Left ventricle myocardium inferior (tissue), 1 donor: ENCODE results near the gene PPP5C. TPM values are rescaled to one million over a fixed set of nuclear protein-coding genes. Genes with fewer than 3 reads are reported as not detected.
"Not testable (repeated sequence)": the region's sequence is repeated elsewhere in the genome, so short reads cannot be mapped to it uniquely, and the experiment has no call there.

Experiments
- DNase-seq: peaks from one replicate; pipeline ENCODE4 v3.0.0-alpha.2; 2020
- H3K27ac ChIP-seq: fragments of 200-600 bp; replicated peaks from 2 replicates; pipeline ENCODE4 v1.8.0; 2021
- H3K27me3 ChIP-seq: fragments of 200-600 bp; 2 replicates; pipeline ENCODE4 v1.8.0; 2021; ENCODE audit warnings: low read depth
- H3K36me3 ChIP-seq: fragments of 200-600 bp; 2 replicates; pipeline ENCODE4 v1.8.0; 2021
- H3K4me1 ChIP-seq: fragments of 200-600 bp; 2 replicates; pipeline ENCODE4 v1.8.0; 2021
- H3K4me3 ChIP-seq: fragments of 200-600 bp; 2 replicates; pipeline ENCODE4 v1.8.0; 2021; ENCODE audit warnings: mild to moderate bottlenecking, moderate library complexity
- H3K9me3 ChIP-seq: fragments of 200-600 bp; replicated peaks from 2 replicates; pipeline ENCODE4 v1.8.0; 2021
- intact Hi-C: fragments of 100-400 bp; cut with micrococcal nuclease; formaldehyde crosslinking; loops from one replicate; pipeline ENCODE4 v1.11.0; 2022
- total RNA-seq: library from RNA; stranded (reverse); fragmentation: NEBNext Ultra II Directional; extraction: Animal tissue kit (Norgen Biotek cat#: 25700); gene quantifications from one replicate; pipeline ENCODE4 v1.2.1, GENCODE V29; 2021
- TF ChIP-seq, protein P1 (sequence below): fragments of 200-600 bp; IDR thresholded peaks from 2 replicates; pipeline ENCODE4 v1.8.0; 2021; ENCODE audit warnings: antibody characterized with exemption, mild to moderate bottlenecking, borderline replicate concordance
- donor health status: DM: no; HTN: yes; CAD: no; lungs with severe emphysema.

The PPP5C gene
- total RNA-seq, 1 donor from 2014 or later: 70.8 TPM

DNA sequence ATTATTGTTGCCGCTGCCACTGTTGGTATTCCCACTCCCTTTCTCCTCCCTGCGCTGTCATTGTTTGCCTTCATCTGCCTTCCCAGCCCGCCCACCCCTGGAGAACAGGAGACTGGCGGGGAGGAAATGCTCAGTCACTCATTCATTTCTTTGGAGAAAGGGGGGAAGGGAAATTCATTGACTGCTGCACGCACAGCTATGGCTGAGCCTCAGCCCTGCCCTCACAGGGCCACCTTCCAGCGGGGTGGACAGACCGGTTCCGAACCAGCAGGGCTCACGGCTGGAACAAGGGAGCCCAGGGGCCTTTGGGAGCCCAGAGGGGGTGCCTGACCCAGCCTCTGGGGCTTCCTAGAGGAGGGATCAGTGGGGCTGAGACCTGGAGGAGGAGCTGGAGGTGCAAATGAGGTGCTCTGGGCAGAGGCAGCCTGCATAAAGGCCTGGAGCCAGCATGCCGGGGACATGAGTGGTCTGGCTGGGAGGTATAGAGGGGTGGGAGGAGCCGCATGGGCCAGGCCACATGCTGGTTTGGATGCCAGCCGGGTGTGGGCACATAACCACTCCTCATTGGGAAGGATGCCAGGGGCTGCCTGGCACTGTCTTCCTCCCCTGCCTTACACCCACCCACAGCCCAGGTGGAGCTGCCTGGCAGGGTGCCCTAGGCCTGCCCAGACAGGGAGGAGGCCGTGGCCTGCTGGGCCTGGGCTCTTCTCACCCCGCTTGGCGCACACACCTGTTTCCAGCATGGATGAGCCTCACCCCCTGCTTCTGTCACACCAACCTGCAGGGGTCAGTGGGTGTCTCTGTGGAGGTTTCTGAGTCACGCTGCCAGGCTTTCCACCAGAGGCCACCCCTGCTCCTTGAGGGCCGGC, 26.8 kb downstream of the PPP5C start:
- intact Hi-C loops: no loop called here
- no peaks in the 10 kb centered on the region for H3K27me3 ChIP-seq
- no peaks in the 10 kb centered on the region for H3K9me3 ChIP-seq
- DNase-seq: peak; percentile 85
- H3K36me3 ChIP-seq: peaks cover 17% of the 10 kb centered on the region
- TF ChIP-seq, protein P1, sequence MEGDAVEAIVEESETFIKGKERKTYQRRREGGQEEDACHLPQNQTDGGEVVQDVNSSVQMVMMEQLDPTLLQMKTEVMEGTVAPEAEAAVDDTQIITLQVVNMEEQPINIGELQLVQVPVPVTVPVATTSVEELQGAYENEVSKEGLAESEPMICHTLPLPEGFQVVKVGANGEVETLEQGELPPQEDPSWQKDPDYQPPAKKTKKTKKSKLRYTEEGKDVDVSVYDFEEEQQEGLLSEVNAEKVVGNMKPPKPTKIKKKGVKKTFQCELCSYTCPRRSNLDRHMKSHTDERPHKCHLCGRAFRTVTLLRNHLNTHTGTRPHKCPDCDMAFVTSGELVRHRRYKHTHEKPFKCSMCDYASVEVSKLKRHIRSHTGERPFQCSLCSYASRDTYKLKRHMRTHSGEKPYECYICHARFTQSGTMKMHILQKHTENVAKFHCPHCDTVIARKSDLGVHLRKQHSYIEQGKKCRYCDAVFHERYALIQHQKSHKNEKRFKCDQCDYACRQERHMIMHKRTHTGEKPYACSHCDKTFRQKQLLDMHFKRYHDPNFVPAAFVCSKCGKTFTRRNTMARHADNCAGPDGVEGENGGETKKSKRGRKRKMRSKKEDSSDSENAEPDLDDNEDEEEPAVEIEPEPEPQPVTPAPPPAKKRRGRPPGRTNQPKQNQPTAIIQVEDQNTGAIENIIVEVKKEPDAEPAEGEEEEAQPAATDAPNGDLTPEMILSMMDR: no peak
- H3K27ac ChIP-seq: peak overlapping the region; percentile 74
- H3K4me1 ChIP-seq: peaks cover 60% of the 10 kb centered on the region
- no peak overlapping the region for H3K4me3 ChIP-seq

DNA sequence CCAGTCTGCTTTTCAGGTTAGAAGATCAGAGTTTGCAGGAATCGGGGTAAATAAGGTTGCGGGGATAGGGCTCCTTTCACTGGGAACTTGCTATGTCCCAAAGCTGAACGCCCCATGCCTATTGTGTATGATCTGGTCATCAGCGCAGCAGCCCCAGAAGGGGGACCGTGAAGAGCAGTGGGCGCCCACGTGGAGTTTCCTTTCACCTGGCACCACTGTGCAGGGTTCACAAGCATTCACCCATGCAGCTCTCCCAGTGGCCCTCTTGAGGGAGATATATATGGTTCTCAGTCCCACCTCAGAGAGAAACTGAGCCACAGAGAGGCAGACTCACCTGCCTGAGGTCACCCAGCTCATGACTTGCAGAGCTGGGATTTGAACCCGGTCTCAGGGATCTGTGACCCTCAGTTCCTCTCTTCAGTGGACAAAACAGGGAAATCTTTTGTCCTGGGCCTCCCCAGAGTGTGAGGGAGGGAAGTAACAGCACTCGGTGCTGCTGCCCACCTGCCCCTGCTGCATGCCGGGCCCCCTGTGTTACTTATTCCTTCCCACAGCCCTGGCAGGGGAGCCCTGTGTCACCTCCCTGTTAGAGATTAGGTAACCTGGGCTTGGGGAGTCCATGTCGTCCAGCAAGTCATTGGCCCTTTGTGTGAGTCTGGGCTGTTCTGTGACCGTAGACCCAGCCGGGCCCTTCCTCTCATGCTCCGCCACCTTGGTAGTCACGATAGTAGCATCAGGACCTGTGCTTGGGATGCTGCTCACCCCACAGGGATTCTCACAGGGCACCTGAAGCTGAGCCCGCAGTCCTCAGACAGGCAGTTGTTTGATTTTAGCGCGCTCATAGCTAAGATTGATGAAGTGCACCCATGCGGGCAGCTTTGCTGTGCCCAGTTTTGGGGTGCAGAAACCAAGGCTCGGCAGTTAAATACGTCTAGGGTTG, 27.9 kb downstream of the PPP5C start:
- no peaks in the 10 kb centered on the region for H3K27me3 ChIP-seq
- intact Hi-C loops: no loop called here
- peak overlapping the region; percentile 74 for H3K27ac ChIP-seq
- no peaks in the 10 kb centered on the region for H3K9me3 ChIP-seq
- no peak overlapping the region for H3K4me3 ChIP-seq
- H3K4me1 ChIP-seq: peaks cover 68% of the 10 kb centered on the region
- DNase-seq: no peak
- H3K36me3 ChIP-seq: peaks cover 23% of the 10 kb centered on the region
- TF ChIP-seq, protein P1: no peak

DNA sequence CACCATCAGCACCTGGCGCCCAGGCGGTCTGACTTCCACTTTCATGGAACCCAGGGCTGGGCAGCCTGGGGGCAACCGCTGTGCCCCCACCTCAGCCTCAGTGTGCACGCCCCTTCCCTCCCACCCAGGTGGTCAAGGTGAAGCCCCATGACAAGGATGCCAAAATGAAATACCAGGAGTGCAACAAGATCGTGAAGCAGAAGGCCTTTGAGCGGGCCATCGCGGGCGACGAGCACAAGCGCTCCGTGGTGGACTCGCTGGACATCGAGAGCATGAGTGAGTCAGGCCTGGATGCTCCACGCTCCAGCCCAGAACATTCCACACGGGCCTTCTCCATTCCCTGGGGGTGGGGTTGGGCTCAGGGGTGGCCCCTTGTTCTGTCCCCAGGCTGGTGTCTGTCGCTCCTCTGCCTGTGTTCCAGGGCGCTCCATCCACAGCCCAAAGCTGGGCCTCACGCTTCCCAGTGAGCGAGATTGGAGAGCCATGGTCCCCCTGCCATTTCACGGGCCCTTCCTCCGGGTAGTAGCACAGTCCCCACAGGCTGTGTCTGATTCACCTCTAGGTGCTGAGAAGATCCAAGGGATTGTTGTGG, 28.7 kb downstream of the PPP5C start:
- DNase-seq, H3K27ac ChIP-seq, H3K27me3 ChIP-seq, H3K9me3 ChIP-seq, intact Hi-C loops, H3K4me3 ChIP-seq: not testable (repeated sequence)
- H3K4me1 ChIP-seq: peaks cover 76% of the 10 kb centered on the region
- peaks cover 23% of the 10 kb centered on the region for H3K36me3 ChIP-seq

DNA sequence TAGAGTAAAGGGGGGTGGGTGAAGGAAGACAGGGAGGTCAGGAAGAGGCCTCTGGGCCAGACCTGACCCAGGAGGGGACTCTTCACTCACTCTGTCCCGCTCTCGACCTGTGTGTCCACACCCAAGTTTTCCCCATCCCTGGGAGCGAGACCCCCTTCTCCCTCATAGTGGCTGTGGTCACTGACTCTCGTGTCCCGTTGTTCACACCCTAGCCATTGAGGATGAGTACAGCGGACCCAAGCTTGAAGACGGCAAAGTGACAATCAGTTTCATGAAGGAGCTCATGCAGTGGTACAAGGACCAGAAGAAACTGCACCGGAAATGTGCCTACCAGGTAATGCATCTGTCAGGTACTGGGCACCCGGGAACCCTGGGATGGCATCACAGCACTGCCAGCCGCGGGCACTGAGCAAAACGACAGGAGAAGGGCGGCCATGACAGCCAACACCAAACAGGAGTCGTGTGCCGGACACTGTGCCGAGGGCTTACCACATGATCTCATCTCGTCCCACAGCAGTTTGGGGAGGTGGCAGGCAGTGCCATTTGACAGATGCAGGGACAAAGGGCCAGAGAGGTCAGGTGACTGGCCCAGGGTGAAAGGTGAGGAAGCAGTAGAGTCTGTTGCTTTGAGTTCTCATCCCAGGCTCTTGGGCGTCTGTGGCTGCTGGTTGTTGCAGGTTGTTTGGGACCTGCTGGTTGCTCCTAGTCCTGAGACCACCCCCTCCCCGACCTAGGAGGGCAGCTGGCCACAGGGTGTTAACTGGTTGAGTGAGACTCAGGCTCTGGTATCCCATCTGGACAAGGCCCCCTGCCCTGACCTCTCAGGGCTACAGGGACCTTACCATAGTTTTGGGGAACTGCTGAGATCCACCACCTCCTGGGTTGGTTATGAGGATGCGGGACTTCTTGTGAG, 29.6 kb downstream of the PPP5C start:
- TF ChIP-seq, protein P1: no peak
- DNase-seq: no peak
- Histone ChIP-seq H3K27ac (no peak overlapping the region), H3K27me3 (no peaks in the 10 kb centered on the region), H3K4me1 (peaks cover 71% of the 10 kb centered on the region), H3K4me3 (no peak overlapping the region), H3K9me3 (no peaks in the 10 kb centered on the region), H3K36me3 (peaks cover 24% of the 10 kb centered on the region)
- intact Hi-C loops: no loop called here

DNA sequence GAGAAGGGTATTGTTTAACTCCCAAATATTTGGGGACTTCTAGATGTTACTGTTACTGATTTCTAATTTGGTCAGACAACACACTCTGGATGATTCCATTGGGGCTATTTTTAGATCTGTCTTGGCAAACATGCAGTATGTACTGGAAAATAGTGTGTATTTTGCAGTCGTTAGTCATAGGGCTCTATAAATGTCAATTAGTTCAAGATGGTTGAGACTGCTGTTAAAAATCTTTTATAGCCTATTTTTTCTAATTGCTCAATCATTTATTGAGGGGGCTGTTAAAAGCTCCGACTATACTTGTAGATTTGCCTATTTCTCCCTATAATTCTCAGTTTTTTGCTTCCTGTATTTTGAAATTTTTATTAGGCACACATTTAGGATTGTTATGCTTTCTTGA, 31.4 kb downstream of the PPP5C start:
- TF ChIP-seq, protein P1: no peak
- no peak for DNase-seq
- intact Hi-C loops: no loop called here
- Histone ChIP-seq H3K4me3 (no peak overlapping the region), H3K4me1 (peaks cover 59% of the 10 kb centered on the region), H3K27me3 (no peaks in the 10 kb centered on the region), H3K36me3 (peaks cover 40% of the 10 kb centered on the region), H3K9me3 (no peaks in the 10 kb centered on the region), H3K27ac (peak overlapping the region; percentile 77)
